ENCODE measurements around the gene FEN1. TPM values are rescaled to one million over a fixed set of nuclear protein-coding genes. Genes with fewer than 3 reads are reported as not detected.

FEN1 gene
- polyA plus RNA-seq, 1 of the 3 experiments (the other 2 are of a cell fraction) = 35.9 TPM

DNA sequence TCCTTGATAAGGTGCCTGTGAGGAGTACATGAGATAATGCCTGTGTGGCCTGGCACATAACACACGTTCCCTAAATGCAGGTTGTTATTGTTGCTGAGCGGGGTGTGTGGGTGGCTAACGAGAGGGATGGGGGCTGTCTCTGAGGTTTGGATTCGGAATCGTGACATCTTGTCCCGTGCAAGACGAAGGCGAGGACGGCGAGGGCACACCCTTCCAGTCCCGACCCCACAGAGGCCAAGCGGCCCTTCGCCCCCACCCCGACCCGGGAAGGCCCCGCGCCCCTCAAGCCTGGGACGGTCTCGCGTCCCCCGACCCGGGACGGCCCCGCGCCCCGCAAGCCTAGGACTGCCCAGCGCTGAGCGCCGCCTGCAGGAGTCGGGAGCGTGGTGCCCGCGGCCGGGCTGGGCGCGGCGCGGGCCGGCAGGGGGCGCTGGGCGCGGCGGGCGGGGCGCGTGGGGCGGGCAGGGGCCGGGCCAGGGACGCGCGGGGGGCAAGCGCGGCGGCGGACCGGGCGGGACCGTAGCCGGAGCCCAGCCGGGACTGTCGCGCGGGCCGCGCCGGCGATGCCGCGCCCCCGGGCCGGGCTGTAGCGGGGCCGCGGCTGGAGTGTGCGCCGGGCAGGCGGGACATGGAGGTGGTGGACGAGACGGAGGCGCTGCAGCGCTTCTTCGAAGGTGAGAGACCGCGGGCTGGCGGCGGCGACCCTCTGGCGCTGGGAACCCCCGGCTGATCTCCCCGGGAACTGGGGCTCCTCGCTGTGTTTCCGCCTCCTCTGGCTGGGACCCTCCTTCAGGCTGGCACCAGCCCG lies 40.4 kb upstream of the FEN1 start, which contains the start of gene MYRF (continued):
- TF ChIP-seq MAX (IDR thresholded peaks at IDR 0.05; ENCODE audit: low read depth) = no peak
- TF ChIP-seq SMC3 (IDR thresholded peaks at IDR 0.05; ENCODE audit: low read depth, low read length) = peak; percentile 31; the same call in 1 of the 2 replicates
- TF ChIP-seq CTCF (IDR thresholded peaks at IDR 0.05) = peak; percentile 59
- no peak for TF ChIP-seq REST (IDR thresholded peaks at IDR 0.05; ENCODE audit: low read depth, low read length)
- 0 out of 2 replicates have a peak, but pooled peaks have one; percentile 3 for TF ChIP-seq MXI1 (IDR thresholded peaks at IDR 0.05; ENCODE audit: low read depth, low read length)
- no peak for TF ChIP-seq CHD2 (IDR thresholded peaks at IDR 0.05; ENCODE audit: low read length, partially characterized antibody)
- TF ChIP-seq GABPA (IDR thresholded peaks at IDR 0.05; ENCODE audit: low read depth) = no peak
- TF ChIP-seq MEF2A (IDR thresholded peaks at IDR 0.05; ENCODE audit: borderline replicate concordance, low read depth) = no peak
- no peak for TF ChIP-seq TEAD4 (IDR thresholded peaks at IDR 0.05; ENCODE audit: borderline replicate concordance, insufficient read depth)
- TF ChIP-seq YY1 (IDR thresholded peaks at IDR 0.05; ENCODE audit: low read depth) = no peak
- TF ChIP-seq RCOR1 (IDR thresholded peaks at IDR 0.05; ENCODE audit: low read length) = no peak
- TF ChIP-seq FOSL2 (IDR thresholded peaks at IDR 0.05; ENCODE audit: borderline replicate concordance, low read depth) = no peak

GRCh38 chr11:61752925-61753521 lies 39.7 kb upstream of the FEN1 start:
- Histone ChIP-seq H3K27ac (ENCODE audit: low read depth in 2 of 2, low read length in 1 of 2) (no peak overlapping the region), H3K79me2 (ENCODE audit: insufficient read depth) (no peaks in the 10 kb centered on the region), H3K9me3 (no peaks in the 10 kb centered on the region), H3K9ac (peak overlapping the region; percentile 63), H3K27me3 (ENCODE audit: insufficient read depth) (no peaks in the 10 kb centered on the region), H3F3A (replicated peaks; ENCODE audit: insufficient read depth) (no peaks in the 10 kb centered on the region), H3K4me2 (peak overlapping the region; percentile 86), H3K9me2 (no peaks in the 10 kb centered on the region), H3K4me1 (ENCODE audit: control insufficient read depth in 1 of 2, insufficient read depth in 2 of 2, low read depth in 1 of 2, low read length in 1 of 2) (peaks cover 9 to 12% of the 10 kb centered on the region in 2 experiments; a peak in 2 of 4 replicates), H3K36me3 (replicated peaks in 1 of 2; ENCODE audit: control insufficient read depth in 1 of 2, insufficient read depth in 2 of 2, low read length in 1 of 2) (no peaks in the 10 kb centered on the region), H4K20me1 (ENCODE audit: insufficient read depth) (no peaks in the 10 kb centered on the region), H2AFZ (ENCODE audit: low read depth) (peak overlapping the region; percentile 95), H3K4me3 (ENCODE audit: low read depth in 2 of 2, low read length in 1 of 2) (peak overlapping the region; percentile 52 to 64)
- TF ChIP-seq TCF12 (IDR thresholded peaks at IDR 0.05) (no peak), MEF2A (IDR thresholded peaks at IDR 0.05; ENCODE audit: borderline replicate concordance, low read depth) (no peak), CHD2 (IDR thresholded peaks at IDR 0.05; ENCODE audit: low read length, partially characterized antibody) (no peak), REST (IDR thresholded peaks at IDR 0.05; ENCODE audit: low read depth, low read length) (no peak), TEAD4 (IDR thresholded peaks at IDR 0.05; ENCODE audit: borderline replicate concordance, insufficient read depth) (no peak)
- 44% methylated on average over 16 of the region's 17 CpGs for WGBS (ENCODE audit: low lambda C conversion rate)
- ChIA-PET CTCF (interaction anchor here (0.6 to 8.1 kb wide), 15 partner anchors 9 to 175 kb away, joined by 3 to 81 read pairs (median 4); partner anchors contain the start of genes FEN1 and TMEM258), POLR2A (no interaction called here)
- no peak for DNase-seq
